Prostate gland (tissue), 2 donors: ENCODE measurements around the gene RDX. TPM values are rescaled to one million over a fixed set of nuclear protein-coding genes. Genes with fewer than 3 reads are reported as not detected.

ENCODE experiments used
- DNase-seq: peaks from one replicate; pipeline ENCODE4 v3.0.0-alpha.2; 2019; ENCODE audit warnings: low spot score
- H3K27ac ChIP-seq, 2 donors: fragments of 200-600 bp; sonication (generic); 2 replicates each; pipeline ENCODE4 v1.5.1; 2017 to 2019
- H3K27me3 ChIP-seq: fragments of 200-600 bp; sonication (generic); replicated peaks from 2 replicates; pipeline ENCODE4 v1.5.1; 2019; ENCODE audit not compliant: insufficient read depth
- H3K36me3 ChIP-seq, 2 donors: fragments of 200-600 bp; sonication (generic); 1 replicate in 1 of 2; 2 replicates in 1 of 2; pipeline versions ENCODE4 v1.5.1 to v1.8.1; 2017 to 2019
- H3K4me1 ChIP-seq: fragments of 200-600 bp; sonication (generic); replicated peaks from 2 replicates; pipeline ENCODE4 v1.5.1; 2019
- H3K4me3 ChIP-seq, 2 donors: fragments of 200-600 bp; sonication (generic); 2 replicates each; pipeline ENCODE4 v1.5.1; 2017 to 2019
- H3K9me3 ChIP-seq: fragments of 200-600 bp; sonication (generic); 2 replicates; pipeline ENCODE4 v1.5.1; 2017
- POLR2A ChIP-seq: fragments of 450-650 bp; IDR thresholded peaks from one replicate; pipeline ENCODE4 v1.6.1; 2016; ENCODE audit warnings: antibody characterized with exemption, mild to moderate bottlenecking
- POLR2AphosphoS5 ChIP-seq: sonication (generic); formaldehyde crosslinking; IDR thresholded peaks from one replicate; pipeline ENCODE4 v1.6.1; 2017; ENCODE audit warnings: antibody characterized with exemption
- WGBS: methylation state at CpG from one replicate; pipeline ENCODE4 v1.1.5; 2018; 5-methylcytosine and 5-hydroxymethylcytosine counted together
- intact Hi-C: fragments of 100-400 bp; cut with DNase I; formaldehyde crosslinking; loops from one replicate; pipeline ENCODE4 v1.14.2; 2022
- total RNA-seq, 2 donors: library from RNA; depleted of rRNA; stranded (reverse); fragments of >200 nt; gene quantifications; one replicate each; pipeline ENCODE4 v1.1.0, GENCODE V29; 2016
- TF ChIP-seq, protein P1 (sequence below), 4 experiments: fragments of 200-600 bp in 2 of 4; fragments of 450-650 bp in 2 of 4; sonication (generic) in 2 of 4; IDR thresholded peaks; 1 replicate in 3 of 4; 2 replicates in 1 of 4; pipeline ENCODE4 v1.5.1; 2016 to 2019; ENCODE audit warnings: antibody characterized with exemption in 4 of 4, mild to moderate bottlenecking in 2 of 4, moderate library complexity in 2 of 4

The RDX gene
- total RNA-seq, 2 donors from 2014 or later, result 45.4 to 136 TPM

DNA sequence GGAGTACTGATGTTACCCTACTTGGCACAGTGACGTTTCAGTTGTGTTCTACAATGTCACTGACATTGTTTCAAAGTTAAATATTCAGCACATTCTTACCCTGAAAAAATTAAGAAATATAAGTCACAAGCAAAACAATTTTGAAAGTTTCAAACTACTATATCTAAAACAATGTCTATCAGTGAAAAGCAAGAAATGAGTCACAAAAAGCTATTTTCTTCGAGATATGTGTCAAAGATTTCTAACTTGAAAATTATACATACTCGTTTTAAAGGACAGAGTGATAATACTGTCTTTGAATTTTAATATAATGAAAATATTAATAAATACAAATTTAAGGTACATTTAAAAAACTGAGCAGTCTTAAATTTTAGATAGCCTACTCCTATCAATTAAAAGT, 42.9 kb downstream of the RDX start:
- no peaks in the 10 kb centered on the region for H3K27me3 ChIP-seq
- intact Hi-C loops, result no loop called here
- no peak overlapping the region for H3K4me3 ChIP-seq
- no peaks in the 10 kb centered on the region for H3K9me3 ChIP-seq
- no peak for TF ChIP-seq POLR2AphosphoS5
- TF ChIP-seq, protein P1, sequence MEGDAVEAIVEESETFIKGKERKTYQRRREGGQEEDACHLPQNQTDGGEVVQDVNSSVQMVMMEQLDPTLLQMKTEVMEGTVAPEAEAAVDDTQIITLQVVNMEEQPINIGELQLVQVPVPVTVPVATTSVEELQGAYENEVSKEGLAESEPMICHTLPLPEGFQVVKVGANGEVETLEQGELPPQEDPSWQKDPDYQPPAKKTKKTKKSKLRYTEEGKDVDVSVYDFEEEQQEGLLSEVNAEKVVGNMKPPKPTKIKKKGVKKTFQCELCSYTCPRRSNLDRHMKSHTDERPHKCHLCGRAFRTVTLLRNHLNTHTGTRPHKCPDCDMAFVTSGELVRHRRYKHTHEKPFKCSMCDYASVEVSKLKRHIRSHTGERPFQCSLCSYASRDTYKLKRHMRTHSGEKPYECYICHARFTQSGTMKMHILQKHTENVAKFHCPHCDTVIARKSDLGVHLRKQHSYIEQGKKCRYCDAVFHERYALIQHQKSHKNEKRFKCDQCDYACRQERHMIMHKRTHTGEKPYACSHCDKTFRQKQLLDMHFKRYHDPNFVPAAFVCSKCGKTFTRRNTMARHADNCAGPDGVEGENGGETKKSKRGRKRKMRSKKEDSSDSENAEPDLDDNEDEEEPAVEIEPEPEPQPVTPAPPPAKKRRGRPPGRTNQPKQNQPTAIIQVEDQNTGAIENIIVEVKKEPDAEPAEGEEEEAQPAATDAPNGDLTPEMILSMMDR (IDR thresholded peaks at IDR 0.05), result no peak
- no peak for TF ChIP-seq POLR2A
- 81% methylated on average over 3 of the region's 3 CpGs for WGBS
- no peaks in the 10 kb centered on the region for H3K36me3 ChIP-seq
- H3K27ac ChIP-seq, result no peak overlapping the region
- no peak for DNase-seq
- H3K4me1 ChIP-seq, result no peaks in the 10 kb centered on the region

DNA sequence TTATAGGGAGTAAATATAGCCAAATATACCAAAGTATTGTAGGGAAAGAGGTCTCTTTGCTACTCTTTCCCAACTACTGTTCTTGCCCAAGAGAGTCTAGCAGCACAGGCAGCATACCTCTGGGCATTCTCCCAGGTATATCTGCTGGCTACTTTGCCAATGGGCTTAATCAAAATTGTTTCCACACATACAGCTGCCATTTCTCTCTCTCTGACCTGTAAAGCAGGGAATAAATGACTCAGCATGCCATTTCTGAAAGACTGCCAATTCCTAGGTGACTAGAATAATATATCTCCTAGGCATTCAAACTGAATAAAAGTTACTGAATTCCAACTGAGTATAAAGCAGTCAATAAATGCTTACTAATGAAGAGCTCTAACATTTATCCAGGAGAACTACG, 44.6 kb downstream of the RDX start:
- no peaks in the 10 kb centered on the region for H3K36me3 ChIP-seq
- intact Hi-C loops, result no loop called here

DNA sequence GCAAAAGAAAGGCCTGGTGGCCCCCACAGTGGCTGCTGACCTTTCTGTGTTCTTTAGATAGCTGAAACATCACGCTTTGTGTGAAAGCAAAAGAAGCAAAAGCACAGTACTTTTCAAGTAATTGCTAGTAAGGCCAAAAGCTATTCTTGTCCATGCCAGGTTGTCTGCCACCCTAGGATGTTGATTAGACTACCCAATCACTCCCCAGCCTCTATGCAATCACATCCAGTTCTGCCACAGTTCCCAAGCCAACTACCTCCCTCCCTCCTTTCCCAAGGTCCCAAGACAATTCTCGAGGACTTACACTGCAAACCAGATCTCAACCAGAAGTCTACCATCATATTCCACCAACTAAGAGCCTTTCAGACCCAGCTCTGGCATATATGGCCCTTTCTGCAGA, 46.2 kb downstream of the RDX start:
- TF ChIP-seq POLR2AphosphoS5 (no peak), POLR2A (no peak)
- TF ChIP-seq, protein P1 (IDR thresholded peaks at IDR 0.05), result no peak
- Histone ChIP-seq H3K27ac (no peak overlapping the region), H3K27me3 (no peaks in the 10 kb centered on the region), H3K9me3 (no peaks in the 10 kb centered on the region), H3K4me1 (no peaks in the 10 kb centered on the region), H3K4me3 (no peak overlapping the region), H3K36me3 (no peaks in the 10 kb centered on the region)
- no peak for DNase-seq
- intact Hi-C loops, result no loop called here
- 81% methylated on average over 2 of the region's 2 CpGs for WGBS

More for the DNA sequence above, 44.6 kb downstream of the RDX start:
- H3K27ac ChIP-seq, result no peak overlapping the region
- H3K9me3 ChIP-seq, result no peaks in the 10 kb centered on the region
- no peaks in the 10 kb centered on the region for H3K4me1 ChIP-seq
- no peak overlapping the region for H3K4me3 ChIP-seq
- TF ChIP-seq, protein P1 (IDR thresholded peaks at IDR 0.05), result no peak
- TF ChIP-seq POLR2A (no peak), POLR2AphosphoS5 (no peak)
- no peak for DNase-seq
- H3K27me3 ChIP-seq, result no peaks in the 10 kb centered on the region
- 10% methylated on average over 1 of the region's 1 CpG for whole genome bisulfite sequencing

DNA sequence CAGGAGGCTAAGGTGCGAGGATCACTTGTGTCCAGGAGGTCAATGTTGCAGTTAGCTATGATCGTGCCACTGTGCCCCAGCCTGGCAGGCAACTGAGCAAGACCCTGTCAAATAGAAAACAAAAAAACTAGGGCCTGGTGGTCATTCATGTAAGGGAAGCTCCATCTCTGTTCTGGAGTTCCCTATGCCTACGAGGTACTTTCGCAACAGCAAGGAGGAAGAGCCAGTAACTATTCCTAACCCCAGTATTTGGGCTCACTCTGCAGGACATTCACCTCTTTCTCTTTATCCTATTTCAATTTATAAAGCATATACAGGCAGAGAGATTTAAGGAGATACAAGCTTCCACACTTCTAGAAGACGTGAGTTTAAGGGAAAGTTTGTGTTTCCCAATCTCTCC, 46.6 kb downstream of the RDX start:
- 84% methylated on average over 5 of the region's 5 CpGs for WGBS
- H3K4me3 ChIP-seq, result no peak overlapping the region
- H3K27me3 ChIP-seq, result no peaks in the 10 kb centered on the region
- H3K4me1 ChIP-seq, result no peaks in the 10 kb centered on the region
- no peak for DNase-seq
- H3K27ac ChIP-seq, result no peak overlapping the region
- H3K36me3 ChIP-seq, result no peaks in the 10 kb centered on the region
- intact Hi-C loops, result no loop called here
- no peaks in the 10 kb centered on the region for H3K9me3 ChIP-seq
- TF ChIP-seq, protein P1 (IDR thresholded peaks at IDR 0.05), result no peak
- TF ChIP-seq POLR2A (no peak), POLR2AphosphoS5 (no peak)

DNA sequence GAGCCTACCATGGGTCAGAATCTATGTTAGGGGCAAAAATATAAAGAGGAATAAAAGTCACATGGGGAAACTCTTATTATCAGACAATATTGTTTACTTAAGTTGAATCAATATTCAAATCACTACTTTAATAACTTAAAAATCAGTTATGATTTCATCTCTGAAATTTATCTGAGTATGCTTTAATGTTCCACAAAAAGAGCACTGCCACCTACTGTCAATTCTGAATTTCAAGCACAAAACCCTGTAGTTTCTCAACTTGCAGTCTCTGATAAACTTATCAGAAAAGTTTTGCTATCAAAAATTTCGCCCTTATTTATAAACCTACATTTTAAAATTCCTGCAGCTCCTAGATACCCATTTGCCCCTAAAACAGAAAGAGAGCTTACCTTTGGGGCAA, 47.3 kb downstream of the RDX start:
- H3K27ac ChIP-seq, result no peak overlapping the region
- no peaks in the 10 kb centered on the region for H3K9me3 ChIP-seq
- TF ChIP-seq POLR2A (no peak), POLR2AphosphoS5 (no peak)
- TF ChIP-seq, protein P1 (IDR thresholded peaks at IDR 0.05), result peak in 1 of 4 experiments; percentile 14
- H3K4me3 ChIP-seq, result no peak overlapping the region
- 90% methylated on average over 1 of the region's 1 CpG for WGBS
- H3K4me1 ChIP-seq, result no peaks in the 10 kb centered on the region
- no peak for DNase-seq
- H3K36me3 ChIP-seq, result no peaks in the 10 kb centered on the region
- intact Hi-C loops, result no loop called here
- no peaks in the 10 kb centered on the region for H3K27me3 ChIP-seq
